Measurements from ENCODE around the gene ABLIM3.

DNA sequence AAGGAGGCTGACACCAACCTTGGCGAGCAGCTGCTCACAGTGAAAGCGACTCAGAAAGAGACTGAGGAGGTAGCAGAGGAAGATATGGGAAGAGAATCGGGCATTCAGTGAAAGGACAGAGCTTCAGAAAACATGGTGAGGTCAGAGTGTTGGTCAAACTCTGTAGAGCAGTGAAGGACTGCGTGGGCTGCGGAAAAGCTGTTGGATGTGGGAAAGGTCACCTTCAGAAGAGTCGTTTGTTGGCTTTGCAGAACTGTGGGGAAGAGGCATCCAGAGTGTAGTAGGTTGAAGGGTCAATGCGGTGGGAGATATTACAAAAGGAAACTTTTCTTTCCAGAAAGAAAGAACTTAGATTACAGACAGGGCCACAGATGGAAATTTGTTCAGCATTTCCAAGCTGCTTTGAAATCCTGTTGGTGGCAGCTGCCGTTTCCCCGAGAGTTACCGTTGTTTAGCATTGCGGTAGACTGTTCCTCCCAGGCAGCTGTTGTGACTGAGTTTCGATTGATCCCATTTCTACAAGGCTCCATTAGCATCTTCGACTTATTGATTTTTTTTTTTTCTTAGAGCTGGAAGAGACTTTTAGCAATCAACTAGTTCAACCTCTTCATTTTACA, 72.1 kb downstream of the ABLIM3 start:
- TF ChIP-seq CTCF (conservative IDR thresholded peaks at IDR 0.05; ENCODE audit: low read length), result no peak
- no peak for TF ChIP-seq EZH2phosphoT487 (IDR thresholded peaks at IDR 0.05; ENCODE audit: borderline replicate concordance)
